ENCODE results near the gene CAPN1. TPM values are rescaled to one million over a fixed set of nuclear protein-coding genes. Genes with fewer than 3 reads are reported as not detected.

Gene CAPN1
- total RNA-seq, 1 donor from 2014 or later: 239 TPM

DNA sequence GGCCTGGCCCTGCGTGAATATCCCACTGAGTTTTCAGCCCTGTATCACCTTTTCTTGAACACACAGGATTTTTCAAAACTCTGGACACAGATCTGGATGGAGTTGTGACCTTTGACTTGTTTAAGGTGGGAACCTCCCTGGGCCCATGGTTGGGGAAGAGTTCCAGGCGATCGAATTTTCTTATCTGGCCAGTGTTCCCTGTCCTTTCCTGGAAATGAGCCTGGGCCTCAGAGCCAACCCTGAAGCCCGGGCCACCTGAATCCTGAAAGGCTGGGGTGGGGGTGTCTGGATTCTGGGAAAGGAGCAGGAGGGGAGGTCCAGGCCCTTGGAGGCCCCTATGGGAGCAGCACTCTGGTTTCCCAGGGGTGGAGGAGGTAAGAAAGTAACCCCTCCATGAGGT is 29.0 kb downstream of the CAPN1 start:
- no peak for DNase-seq (ENCODE audit: low spot score, unreplicated experiment)
- Mint-ChIP-seq H3K27me3 (no peaks in the 10 kb centered on the region), H3K9me3 (ENCODE audit: low read depth) (no peaks in the 10 kb centered on the region), H3K36me3 (ENCODE audit: insufficient read depth) (peaks cover 12% of the 10 kb centered on the region), H3K4me3 (ENCODE audit: low read depth) (no peak overlapping the region), H3K27ac (no peak overlapping the region), H3K4me1 (ENCODE audit: low read depth) (peaks cover 8% of the 10 kb centered on the region)
- TF ChIP-seq, protein P1, sequence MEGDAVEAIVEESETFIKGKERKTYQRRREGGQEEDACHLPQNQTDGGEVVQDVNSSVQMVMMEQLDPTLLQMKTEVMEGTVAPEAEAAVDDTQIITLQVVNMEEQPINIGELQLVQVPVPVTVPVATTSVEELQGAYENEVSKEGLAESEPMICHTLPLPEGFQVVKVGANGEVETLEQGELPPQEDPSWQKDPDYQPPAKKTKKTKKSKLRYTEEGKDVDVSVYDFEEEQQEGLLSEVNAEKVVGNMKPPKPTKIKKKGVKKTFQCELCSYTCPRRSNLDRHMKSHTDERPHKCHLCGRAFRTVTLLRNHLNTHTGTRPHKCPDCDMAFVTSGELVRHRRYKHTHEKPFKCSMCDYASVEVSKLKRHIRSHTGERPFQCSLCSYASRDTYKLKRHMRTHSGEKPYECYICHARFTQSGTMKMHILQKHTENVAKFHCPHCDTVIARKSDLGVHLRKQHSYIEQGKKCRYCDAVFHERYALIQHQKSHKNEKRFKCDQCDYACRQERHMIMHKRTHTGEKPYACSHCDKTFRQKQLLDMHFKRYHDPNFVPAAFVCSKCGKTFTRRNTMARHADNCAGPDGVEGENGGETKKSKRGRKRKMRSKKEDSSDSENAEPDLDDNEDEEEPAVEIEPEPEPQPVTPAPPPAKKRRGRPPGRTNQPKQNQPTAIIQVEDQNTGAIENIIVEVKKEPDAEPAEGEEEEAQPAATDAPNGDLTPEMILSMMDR (IDR thresholded peaks at IDR 0.05; ENCODE audit: unreplicated experiment): no peak

DNA sequence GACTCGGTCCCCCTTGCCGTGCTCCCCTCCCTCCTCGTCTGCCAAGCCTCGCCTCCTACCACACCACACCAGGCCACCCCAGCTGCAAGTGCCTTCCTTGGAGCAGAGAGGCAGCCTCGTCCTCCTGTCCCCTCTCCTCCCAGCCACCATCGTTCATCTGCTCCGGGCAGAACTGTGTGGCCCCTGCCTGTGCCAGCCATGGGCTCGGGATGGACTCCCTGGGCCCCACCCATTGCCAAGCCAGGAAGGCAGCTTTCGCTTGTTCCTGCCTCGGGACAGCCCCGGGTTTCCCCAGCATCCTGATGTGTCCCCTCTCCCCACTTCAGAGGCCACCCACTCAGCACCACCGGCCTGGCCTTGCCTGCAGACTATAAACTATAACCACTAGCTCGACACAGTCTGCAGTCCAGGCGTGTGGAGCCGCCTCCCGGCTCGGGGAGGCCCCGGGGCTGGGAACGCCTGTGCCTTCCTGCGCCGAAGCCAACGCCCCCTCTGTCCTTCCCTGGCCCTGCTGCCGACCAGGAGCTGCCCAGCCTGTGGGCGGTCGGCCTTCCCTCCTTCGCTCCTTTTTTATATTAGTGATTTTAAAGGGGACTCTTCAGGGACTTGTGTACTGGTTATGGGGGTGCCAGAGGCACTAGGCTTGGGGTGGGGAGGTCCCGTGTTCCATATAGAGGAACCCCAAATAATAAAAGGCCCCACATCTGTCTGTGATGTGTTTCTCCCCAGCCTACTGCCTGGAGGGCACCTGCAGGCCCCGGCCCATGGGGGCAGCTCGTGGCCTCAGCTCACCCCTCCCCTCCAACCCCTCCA is 29.8 kb downstream of the CAPN1 start:
- H3K4me1 Mint-ChIP-seq (ENCODE audit: low read depth): peaks cover 8% of the 10 kb centered on the region
- TF ChIP-seq, protein P1 (IDR thresholded peaks at IDR 0.05; ENCODE audit: unreplicated experiment): no peak
- H3K9me3 Mint-ChIP-seq (ENCODE audit: low read depth): no peaks in the 10 kb centered on the region
- H3K27me3 Mint-ChIP-seq: no peaks in the 10 kb centered on the region
- H3K27ac Mint-ChIP-seq: no peak overlapping the region
- H3K36me3 Mint-ChIP-seq (ENCODE audit: insufficient read depth): peaks cover 11% of the 10 kb centered on the region
- no peak overlapping the region for H3K4me3 Mint-ChIP-seq (ENCODE audit: low read depth)
- DNase-seq (ENCODE audit: low spot score, unreplicated experiment): no peak

GRCh38 chr11:65212226-65212801 is 30.6 kb downstream of the CAPN1 start:
- TF ChIP-seq, protein P1 (IDR thresholded peaks at IDR 0.05; ENCODE audit: unreplicated experiment): no peak
- no peak overlapping the region for H3K4me3 Mint-ChIP-seq (ENCODE audit: low read depth)
- no peaks in the 10 kb centered on the region for H3K9me3 Mint-ChIP-seq (ENCODE audit: low read depth)
- peaks cover 8% of the 10 kb centered on the region for H3K36me3 Mint-ChIP-seq (ENCODE audit: insufficient read depth)
- H3K27ac Mint-ChIP-seq: no peak overlapping the region
- DNase-seq (ENCODE audit: low spot score, unreplicated experiment): no peak
- peaks cover 8% of the 10 kb centered on the region for H3K4me1 Mint-ChIP-seq (ENCODE audit: low read depth)
- no peaks in the 10 kb centered on the region for H3K27me3 Mint-ChIP-seq

- Mint-ChIP-seq H3K36me3 (ENCODE audit: insufficient read depth) (peaks cover 4% of the 10 kb centered on the region), H3K4me1 (ENCODE audit: low read depth) (peaks cover 8% of the 10 kb centered on the region), H3K4me3 (ENCODE audit: low read depth) (no peak overlapping the region), H3K9me3 (ENCODE audit: low read depth) (no peaks in the 10 kb centered on the region), H3K27me3 (no peaks in the 10 kb centered on the region), H3K27ac (peak overlapping the region; percentile 84)
- TF ChIP-seq, protein P1 (IDR thresholded peaks at IDR 0.05; ENCODE audit: unreplicated experiment): no peak
- no peak for DNase-seq (ENCODE audit: low spot score, unreplicated experiment)
These were observed 31.8 kb downstream of the CAPN1 start for GRCh38 chr11:65213322-65214211.

GRCh38 chr11:65214212-65214845 is 32.6 kb downstream of the CAPN1 start:
- peaks cover 3% of the 10 kb centered on the region for H3K36me3 Mint-ChIP-seq (ENCODE audit: insufficient read depth)
- H3K9me3 Mint-ChIP-seq (ENCODE audit: low read depth): no peaks in the 10 kb centered on the region
- DNase-seq (ENCODE audit: low spot score, unreplicated experiment): no peak
- peak overlapping the region; percentile 16 for H3K27ac Mint-ChIP-seq
- TF ChIP-seq, protein P1 (IDR thresholded peaks at IDR 0.05; ENCODE audit: unreplicated experiment): no peak
- no peak overlapping the region for H3K4me3 Mint-ChIP-seq (ENCODE audit: low read depth)
- peaks cover 10% of the 10 kb centered on the region for H3K4me1 Mint-ChIP-seq (ENCODE audit: low read depth)
- H3K27me3 Mint-ChIP-seq: no peaks in the 10 kb centered on the region

Data from progenitor cell of endocrine pancreas (in vitro differentiated cells).